ENCODE data around the gene TSBP1. TPM values are rescaled to one million over a fixed set of nuclear protein-coding genes. Genes with fewer than 3 reads are reported as not detected.

TSBP1 gene
- total RNA-seq, 1 donor from 2014 or later: not detected

GRCh38 chr6:32247401-32247800 is 124.3 kb downstream of the TSBP1 start:
- intact Hi-C loops (cut with DNase I): loop anchor here (10.0 kb wide), 1 partner anchor 123 kb away; the partner anchor contains the start of gene ATF6B
- no peak overlapping the region for H3K4me3 ChIP-seq
- no peak for TF ChIP-seq CTCF (IDR thresholded peaks at IDR 0.05)
- no peak for TF ChIP-seq POLR2AphosphoS5 (IDR thresholded peaks at IDR 0.05; ENCODE audit: insufficient read depth in 1 of 2, low read depth in 1 of 2)
- no peak for TF ChIP-seq POLR2A (IDR thresholded peaks at IDR 0.05)
- no peak overlapping the region for H3K27ac ChIP-seq
- no peaks in the 10 kb centered on the region for H3K9me3 ChIP-seq
- H3K4me1 ChIP-seq: peaks cover 13% of the 10 kb centered on the region
- H3K36me3 ChIP-seq: no peaks in the 10 kb centered on the region
- H3K27me3 ChIP-seq: no peaks in the 10 kb centered on the region
- DNase-seq (ENCODE audit: extremely low spot score in 2 of 2): no peak

- Histone ChIP-seq H3K9me3 (no peaks in the 10 kb centered on the region), H3K4me3 (peak overlapping the region in 1 of 2 donors; percentile 24), H3K36me3 (no peaks in the 10 kb centered on the region), H3K27ac (peak overlapping the region; percentile 85), H3K4me1 (peaks cover 13% of the 10 kb centered on the region), H3K27me3 (no peaks in the 10 kb centered on the region)
- intact Hi-C loops (cut with DNase I): loop anchor here (10.0 kb wide), 1 partner anchor 120 kb away; the partner anchor contains the start of gene ATF6B
- no peak for DNase-seq (ENCODE audit: extremely low spot score in 2 of 2)
- no peak for TF ChIP-seq POLR2A (IDR thresholded peaks at IDR 0.05)
- TF ChIP-seq POLR2AphosphoS5 (IDR thresholded peaks at IDR 0.05; ENCODE audit: insufficient read depth in 1 of 2, low read depth in 1 of 2): peak; percentile 48 to 50
- peak; percentile 87 to 98 (median 96) for TF ChIP-seq CTCF (IDR thresholded peaks at IDR 0.05)
These were observed 126.7 kb downstream of the TSBP1 start for GRCh38 chr6:32244946-32245398.

- Histone ChIP-seq H3K27ac (peak overlapping the region; percentile 85), H3K4me1 (peaks cover 13% of the 10 kb centered on the region), H3K9me3 (no peaks in the 10 kb centered on the region), H3K27me3 (no peaks in the 10 kb centered on the region), H3K4me3 (peak overlapping the region in 1 of 2 donors; percentile 24), H3K36me3 (no peaks in the 10 kb centered on the region)
- TF ChIP-seq CTCF (IDR thresholded peaks at IDR 0.05) (no peak), POLR2AphosphoS5 (IDR thresholded peaks at IDR 0.05; ENCODE audit: insufficient read depth in 1 of 2, low read depth in 1 of 2) (peak in 1 of 2 donors; percentile 75), POLR2A (IDR thresholded peaks at IDR 0.05) (peak in 1 of 2 donors; percentile 46)
- intact Hi-C loops (cut with DNase I): loop anchor here (10.0 kb wide), 1 partner anchor 119 kb away; the partner anchor contains the start of gene ATF6B
- DNase-seq (ENCODE audit: extremely low spot score in 2 of 2): peak in 1 of 2 donors; percentile 95
These were observed 127.4 kb downstream of the TSBP1 start for GRCh38 chr6:32244270-32244669.

Small RNA genes lying within 50 kb of the gene (small RNA-seq; reads per million reads assigned to genes)
- gene RNU6-603P: not detected

Other genes starting within 250 kb of the TSBP1 start
- gene ATF6B, start 243.7 kb downstream of the TSBP1 start, total RNA-seq: 76.6 TPM
- 2.7 TPM for gene FKBPL, start 241.6 kb downstream of the TSBP1 start, total RNA-seq
- gene PRRT1, start 220.0 kb downstream of the TSBP1 start, total RNA-seq: 8.8 TPM
- 31.9 TPM for gene PPT2, start 217.8 kb downstream of the TSBP1 start, total RNA-seq
- gene EGFL8, start 207.3 kb downstream of the TSBP1 start, total RNA-seq: 13.3 TPM
- gene AGPAT1, start 195.8 kb downstream of the TSBP1 start, total RNA-seq: 35.1 TPM
- gene RNF5, start 193.5 kb downstream of the TSBP1 start, total RNA-seq: 48.4 TPM
- 8.1 TPM for gene AGER, start 187.7 kb downstream of the TSBP1 start, total RNA-seq
- 49.4 TPM for gene PBX2, start 181.7 kb downstream of the TSBP1 start, total RNA-seq
- gene GPSM3, start 179.3 kb downstream of the TSBP1 start, total RNA-seq: 16.2 TPM
- 18.2 TPM for gene NOTCH4, start 147.8 kb downstream of the TSBP1 start, total RNA-seq
- gene BTNL2, start 35.3 kb upstream of the TSBP1 start, total RNA-seq: not detected
- 158 TPM for gene HLA-DRA, start 68.0 kb upstream of the TSBP1 start, total RNA-seq
- 4.7 TPM for gene HLA-DRB5, start 158.4 kb upstream of the TSBP1 start, total RNA-seq
- 25.5 TPM for gene HLA-DRB1, start 217.9 kb upstream of the TSBP1 start, total RNA-seq